IMR-90 (cell line): ENCODE results near the gene HDHD5. TPM values are rescaled to one million over a fixed set of nuclear protein-coding genes. Genes with fewer than 3 reads are reported as not detected.

Source experiments
- ATAC-seq: fragments of 200-7000 bp; cut with Tn5 transposase; 2 replicates; pipeline ENCODE4 v1.9.1; 2020; ENCODE audit warnings: low read depth, mild to moderate bottlenecking, moderate library complexity
- BruUV-seq: library from RNA; stranded (reverse); fragments of 400-500 nt; replicated peaks from 2 replicates; lab custom pipeline; 2021; lab: Mats Ljungman, UMichigan
- CTCF ChIA-PET: fragments of 300-600 bp; formaldehyde crosslinking; extraction: SDS; loops from one replicate; lab custom pipeline; 2021; ENCODE audit warnings: antibody characterized with exemption; lab: Yijun Ruan, JAX
- POLR2A ChIA-PET: fragments of 300-600 bp; sonication (Branson Sonifier 250); formaldehyde crosslinking; loops from one replicate; lab custom pipeline; 2022; ENCODE audit warnings: antibody characterized with exemption; ENCODE audit not compliant: unreplicated experiment; lab: Charles Lee
- DNase-seq: peaks from one replicate; pipeline ENCODE4 v3.0.0; 2013
- H2AFZ ChIP-seq: replicated peaks from 2 replicates; pipeline ENCODE3; 2013; ENCODE audit warnings: low read length, mild to moderate bottlenecking; ENCODE audit not compliant: poor library complexity
- H2AK5ac ChIP-seq: 2 replicates; pipeline ENCODE4 v1.6.1; 2013; ENCODE audit warnings: low read depth, low read length, inconsistent platforms
- H2AK9ac ChIP-seq: replicated peaks from 2 replicates; pipeline ENCODE3; 2013; ENCODE audit warnings: mild to moderate bottlenecking, low read depth, low read length, moderate library complexity; ENCODE audit not compliant: poor library complexity
- H2BK120ac ChIP-seq: 2 replicates; pipeline ENCODE4 v1.6.1; 2013; ENCODE audit warnings: low read depth, low read length, inconsistent platforms
- H2BK15ac ChIP-seq: 3 replicates; pipeline ENCODE4 v1.6.1; 2013; ENCODE audit warnings: low read depth, low read length, inconsistent platforms
- H2BK20ac ChIP-seq: 2 replicates; pipeline ENCODE4 v1.6.1; 2013; ENCODE audit warnings: low read depth, mild to moderate bottlenecking, inconsistent platforms, low read length, moderate library complexity
- H2BK5ac ChIP-seq: 2 replicates; pipeline ENCODE4 v1.6.1; 2013; ENCODE audit warnings: mild to moderate bottlenecking, low read depth, low read length, inconsistent platforms; ENCODE audit not compliant: poor library complexity, severe bottlenecking
- H3K14ac ChIP-seq: replicated peaks from 2 replicates; pipeline ENCODE4 v1.6.1; 2013; ENCODE audit warnings: low read depth, low read length, inconsistent platforms
- H3K18ac ChIP-seq: 2 replicates; pipeline ENCODE4 v1.6.1; 2013; ENCODE audit warnings: low read depth, low read length, control low read depth
- H3K23ac ChIP-seq: 2 replicates; pipeline ENCODE4 v1.6.1; 2013; ENCODE audit warnings: low read depth, low read length, inconsistent platforms
- H3K27ac ChIP-seq: 2 replicates; pipeline ENCODE4 v1.5.1; 2013; ENCODE audit warnings: mild to moderate bottlenecking, control low read depth, low read length; ENCODE audit not compliant: insufficient read depth
- H3K27me3 ChIP-seq: 2 replicates; pipeline ENCODE4 v1.6.1; 2013; ENCODE audit warnings: low read length; ENCODE audit not compliant: control insufficient read depth, insufficient read depth
- H3K36me3 ChIP-seq: 2 replicates; pipeline ENCODE4 v1.6.1; 2013; ENCODE audit warnings: low read length, mixed read lengths; ENCODE audit not compliant: control insufficient read depth, insufficient read depth
- H3K4ac ChIP-seq: 2 replicates; pipeline ENCODE4 v1.6.1; 2013; ENCODE audit warnings: low read depth, low read length, inconsistent platforms
- H3K4me1 ChIP-seq: 2 replicates; pipeline ENCODE4 v1.6.1; 2013; ENCODE audit warnings: low read length, mixed read lengths; ENCODE audit not compliant: control insufficient read depth, insufficient read depth
- H3K4me2 ChIP-seq: 2 replicates; pipeline ENCODE4 v1.6.1; 2013; ENCODE audit warnings: low read depth, mild to moderate bottlenecking, control low read depth, low read length, moderate library complexity
- H3K4me3 ChIP-seq: 2 replicates; pipeline ENCODE4 v1.5.1; 2013; ENCODE audit warnings: low read depth, mild to moderate bottlenecking, control low read depth, low read length, moderate library complexity; ENCODE audit not compliant: insufficient read depth
- H3K56ac ChIP-seq: 2 replicates; pipeline ENCODE4 v1.6.1; 2013; ENCODE audit warnings: low read length, inconsistent platforms; ENCODE audit not compliant: insufficient read depth; ENCODE audit errors: extremely low read depth
- H3K79me1 ChIP-seq, 2 experiments: 2 replicates each; pipeline ENCODE4 v1.6.1; 2013; ENCODE audit warnings: low read length in 2 of 2, inconsistent platforms in 1 of 2, low read depth in 1 of 2
- H3K9ac ChIP-seq: 2 replicates; pipeline ENCODE4 v1.6.1; 2013; ENCODE audit warnings: low read depth, low read length, control low read depth
- H3K9me1 ChIP-seq: 2 replicates; pipeline ENCODE4 v1.6.1; 2013; ENCODE audit warnings: low read length, inconsistent platforms; ENCODE audit not compliant: insufficient read depth
- H3K9me3 ChIP-seq: 2 replicates; pipeline ENCODE4 v1.6.1; 2013; ENCODE audit warnings: low read length; ENCODE audit not compliant: control insufficient read depth, insufficient read depth
- H4K20me1 ChIP-seq: 2 replicates; pipeline ENCODE4 v1.6.1; 2013; ENCODE audit warnings: low read length, inconsistent platforms; ENCODE audit not compliant: insufficient read depth
- H4K5ac ChIP-seq: 2 replicates; pipeline ENCODE4 v1.6.1; 2013; ENCODE audit warnings: mild to moderate bottlenecking, low read depth, low read length, control low read depth
- H4K8ac ChIP-seq, 2 experiments: 2 replicates each; pipeline ENCODE4 v1.6.1; 2013; ENCODE audit warnings: low read depth in 2 of 2, low read length in 2 of 2, control low read depth in 1 of 2, inconsistent platforms in 1 of 2
- H4K91ac ChIP-seq: 2 replicates; pipeline ENCODE4 v1.6.1; 2013; ENCODE audit warnings: low read depth, low read length, inconsistent platforms; ENCODE audit not compliant: insufficient read depth
- BHLHE40 ChIP-seq: fragments of 150-350 bp; IDR thresholded peaks from 2 replicates; pipeline ENCODE4 v1.6.1; 2016; ENCODE audit warnings: mild to moderate bottlenecking, low read depth, low read length
- CHD1 ChIP-seq: IDR thresholded peaks from 2 replicates; pipeline ENCODE4 v1.6.1; 2012; ENCODE audit warnings: low read depth, low read length, improper control_type of control experiment
- MAFK ChIP-seq: IDR thresholded peaks from 2 replicates; pipeline ENCODE4 v1.6.1; 2012; ENCODE audit warnings: low read depth, low read length, improper control_type of control experiment
- MAZ ChIP-seq: IDR thresholded peaks from 2 replicates; pipeline ENCODE4 v1.6.1; 2012; ENCODE audit warnings: low read depth, mild to moderate bottlenecking, low read length, improper control_type of control experiment, moderate library complexity, borderline replicate concordance
- MXI1 ChIP-seq: IDR thresholded peaks from 2 replicates; pipeline ENCODE4 v1.6.1; 2012; ENCODE audit warnings: low read depth, mild to moderate bottlenecking, low read length, moderate library complexity, borderline replicate concordance
- NFE2L2 ChIP-seq: fragments of 150-350 bp; IDR thresholded peaks from 2 replicates; pipeline ENCODE4 v1.6.1; 2016; ENCODE audit warnings: low read depth, mild to moderate bottlenecking, low read length
- RCOR1 ChIP-seq: IDR thresholded peaks from 2 replicates; pipeline ENCODE4 v1.6.1; 2012; ENCODE audit warnings: mild to moderate bottlenecking, low read length, improper control_type of control experiment; ENCODE audit not compliant: insufficient replicate concordance
- SMC3 ChIP-seq: fragments of 150-350 bp; IDR thresholded peaks from 2 replicates; pipeline ENCODE4 v1.6.1; 2016; ENCODE audit warnings: low read depth, mild to moderate bottlenecking, antibody characterized with exemption, low read length, moderate library complexity
- WGBS, 2 experiments: methylation state at CpG; one replicate each; pipeline versions ENCODE4 v1.1.5 to v1.1.7; 2013; ENCODE audit warnings: missing lambda C conversion rate in 2 of 2; ENCODE audit not compliant: insufficient read length in 1 of 2; ENCODE audit errors: extremely low coverage in 2 of 2; 5-methylcytosine and 5-hydroxymethylcytosine counted together
- dilution Hi-C: fragments of 300-500 bp; cut with HindIII; formaldehyde crosslinking; loops from one replicate; pipeline ENCODE4 v1.14.3; 2018; ENCODE audit warnings: low sequenced_read_pairs; ENCODE audit not compliant: unreplicated experiment
- in situ Hi-C: fragments of 300-500 bp; cut with MboI; formaldehyde crosslinking; loops from 3 replicates; pipeline ENCODE4 v1.14.3; 2019; ENCODE audit warnings: low sequenced_read_pairs, inconsistent platforms, mixed read lengths
- intact Hi-C: fragments of 100-400 bp; cut with micrococcal nuclease; formaldehyde crosslinking; loops from 2 replicates; pipeline ENCODE4 v1.10.0; 2022
- polyA plus RNA-seq, 3 experiments: library from polyadenylated mRNA; depleted of rRNA; stranded (reverse); fragments of >200 nt; gene quantifications; 2 replicates each; pipeline ENCODE4 v1.2.3, GENCODE V29; 2012; ENCODE audit warnings: low replicate concordance in 1 of 3
- total RNA-seq: library from RNA; depleted of rRNA; stranded (reverse); fragments of >200 nt; gene quantifications from 2 replicates; pipeline ENCODE4 v1.2.3, GENCODE V29; 2012
- TF ChIP-seq, protein P1 (sequence below): fragments of 150-350 bp; IDR thresholded peaks from 2 replicates; pipeline ENCODE4 v1.6.1; 2017; ENCODE audit warnings: mild to moderate bottlenecking, antibody characterized with exemption, low read length, low read depth
- TF ChIP-seq, protein P2 (sequence below): conservative IDR thresholded peaks from 2 replicates; pipeline ENCODE4 v1.5.1; 2012; ENCODE audit warnings: mild to moderate bottlenecking, low read depth, low read length, improper control_type of control experiment
- TF ChIP-seq, protein P3 (sequence below): fragments of 150-350 bp; IDR thresholded peaks from 2 replicates; pipeline ENCODE4 v1.6.1; 2016; ENCODE audit warnings: low read depth, mild to moderate bottlenecking, low read length, moderate library complexity, borderline replicate concordance

The HDHD5 gene
- total and polyA plus RNA-seq, 2 of the 4 experiments (the other 2 are of a cell fraction) = 31.9 to 37.5 TPM

DNA sequence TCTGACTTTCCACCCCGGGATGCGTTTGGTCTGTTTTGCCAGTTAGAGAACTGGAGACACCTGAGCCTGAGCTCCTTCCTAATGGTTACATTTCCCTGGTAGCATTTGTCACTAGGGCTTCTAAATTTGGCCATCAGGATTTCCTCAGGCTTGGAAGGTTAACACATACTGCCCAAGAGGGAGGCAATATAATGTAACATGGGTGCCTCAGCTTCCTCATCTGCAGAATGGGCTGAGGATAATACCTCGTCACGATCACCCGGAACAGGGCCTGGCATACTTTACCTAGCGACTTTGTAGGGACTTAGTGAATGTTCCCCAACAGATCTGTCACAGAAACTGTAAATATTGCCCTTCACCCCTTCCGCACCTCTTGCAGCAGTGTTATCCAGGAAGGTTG is 63.0 kb downstream of the HDHD5 start:
- Histone ChIP-seq H4K20me1 (peaks cover 31% of the 10 kb centered on the region), H3K27ac (no peak overlapping the region), H2AK5ac (no peak overlapping the region), H3K9ac (no peak overlapping the region), H3K27me3 (no peaks in the 10 kb centered on the region), H3K4me2 (no peak overlapping the region), H3K9me3 (no peaks in the 10 kb centered on the region), H4K8ac (no peak overlapping the region), H3K4me1 (no peaks in the 10 kb centered on the region; the same call in 1 of the 2 replicates), H3K56ac (no peak overlapping the region), H3K9me1 (peaks cover 5% of the 10 kb centered on the region; the same call in 1 of the 2 replicates), H3K14ac (no peak overlapping the region), H2AK9ac (no peak overlapping the region), H3K23ac (no peak overlapping the region), H4K91ac (no peak overlapping the region), H4K5ac (no peak overlapping the region), H3K4ac (no peak overlapping the region), H2BK5ac (no peak overlapping the region), H3K18ac (no peak overlapping the region), H2AFZ (no peak overlapping the region), H3K4me3 (no peak overlapping the region), H2BK20ac (no peak overlapping the region), H2BK15ac (no peak overlapping the region), H2BK120ac (no peak overlapping the region), H3K79me1 (peaks cover 19 to 34% of the 10 kb centered on the region in 2 experiments), H3K36me3 (peaks cover 24% of the 10 kb centered on the region)
- TF ChIP-seq, protein P1, sequence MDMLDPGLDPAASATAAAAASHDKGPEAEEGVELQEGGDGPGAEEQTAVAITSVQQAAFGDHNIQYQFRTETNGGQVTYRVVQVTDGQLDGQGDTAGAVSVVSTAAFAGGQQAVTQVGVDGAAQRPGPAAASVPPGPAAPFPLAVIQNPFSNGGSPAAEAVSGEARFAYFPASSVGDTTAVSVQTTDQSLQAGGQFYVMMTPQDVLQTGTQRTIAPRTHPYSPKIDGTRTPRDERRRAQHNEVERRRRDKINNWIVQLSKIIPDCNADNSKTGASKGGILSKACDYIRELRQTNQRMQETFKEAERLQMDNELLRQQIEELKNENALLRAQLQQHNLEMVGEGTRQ = no peak
- TF ChIP-seq NFE2L2 = no peak
- TF ChIP-seq MXI1 = no peak
- TF ChIP-seq, protein P2, sequence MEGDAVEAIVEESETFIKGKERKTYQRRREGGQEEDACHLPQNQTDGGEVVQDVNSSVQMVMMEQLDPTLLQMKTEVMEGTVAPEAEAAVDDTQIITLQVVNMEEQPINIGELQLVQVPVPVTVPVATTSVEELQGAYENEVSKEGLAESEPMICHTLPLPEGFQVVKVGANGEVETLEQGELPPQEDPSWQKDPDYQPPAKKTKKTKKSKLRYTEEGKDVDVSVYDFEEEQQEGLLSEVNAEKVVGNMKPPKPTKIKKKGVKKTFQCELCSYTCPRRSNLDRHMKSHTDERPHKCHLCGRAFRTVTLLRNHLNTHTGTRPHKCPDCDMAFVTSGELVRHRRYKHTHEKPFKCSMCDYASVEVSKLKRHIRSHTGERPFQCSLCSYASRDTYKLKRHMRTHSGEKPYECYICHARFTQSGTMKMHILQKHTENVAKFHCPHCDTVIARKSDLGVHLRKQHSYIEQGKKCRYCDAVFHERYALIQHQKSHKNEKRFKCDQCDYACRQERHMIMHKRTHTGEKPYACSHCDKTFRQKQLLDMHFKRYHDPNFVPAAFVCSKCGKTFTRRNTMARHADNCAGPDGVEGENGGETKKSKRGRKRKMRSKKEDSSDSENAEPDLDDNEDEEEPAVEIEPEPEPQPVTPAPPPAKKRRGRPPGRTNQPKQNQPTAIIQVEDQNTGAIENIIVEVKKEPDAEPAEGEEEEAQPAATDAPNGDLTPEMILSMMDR = no peak
- TF ChIP-seq MAZ = no peak
- no peak for TF ChIP-seq RCOR1
- no peak for TF ChIP-seq SMC3
- no peak for TF ChIP-seq MAFK
- TF ChIP-seq, protein P3, sequence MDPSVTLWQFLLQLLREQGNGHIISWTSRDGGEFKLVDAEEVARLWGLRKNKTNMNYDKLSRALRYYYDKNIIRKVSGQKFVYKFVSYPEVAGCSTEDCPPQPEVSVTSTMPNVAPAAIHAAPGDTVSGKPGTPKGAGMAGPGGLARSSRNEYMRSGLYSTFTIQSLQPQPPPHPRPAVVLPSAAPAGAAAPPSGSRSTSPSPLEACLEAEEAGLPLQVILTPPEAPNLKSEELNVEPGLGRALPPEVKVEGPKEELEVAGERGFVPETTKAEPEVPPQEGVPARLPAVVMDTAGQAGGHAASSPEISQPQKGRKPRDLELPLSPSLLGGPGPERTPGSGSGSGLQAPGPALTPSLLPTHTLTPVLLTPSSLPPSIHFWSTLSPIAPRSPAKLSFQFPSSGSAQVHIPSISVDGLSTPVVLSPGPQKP = no peak
- no peak for TF ChIP-seq BHLHE40
- TF ChIP-seq CHD1 = no peak
- CTCF ChIA-PET = interaction anchor here (0.7 to 1.4 kb wide), 2 partner anchors 76 to 859 kb away, joined by 3 to 9 read pairs; no protein-coding TSS in a partner anchor
- DNase-seq (no peak), ATAC-seq (no peak)
- dilution Hi-C loops = no loop called here
- in situ Hi-C loops = loop anchor here (25.0 kb wide), 1 partner anchor 716 kb away; no protein-coding TSS in a partner anchor
- POLR2A ChIA-PET = interaction anchor here (0.6 kb wide), 1 partner anchor 40 kb away, joined by 4 read pairs; no protein-coding TSS in a partner anchor
- no CpG with 5 or more reads among the region's 7 CpGs for WGBS, 2 experiments
- intact Hi-C loops = no loop called here
- no TSS peak for BruUV-seq
